ENCODE results near the gene RAB40C. TPM values are rescaled to one million over a fixed set of nuclear protein-coding genes. Genes with fewer than 3 reads are reported as not detected.

The RAB40C gene
- total RNA-seq, 1 donor from 2014 or later: 13.1 TPM

DNA sequence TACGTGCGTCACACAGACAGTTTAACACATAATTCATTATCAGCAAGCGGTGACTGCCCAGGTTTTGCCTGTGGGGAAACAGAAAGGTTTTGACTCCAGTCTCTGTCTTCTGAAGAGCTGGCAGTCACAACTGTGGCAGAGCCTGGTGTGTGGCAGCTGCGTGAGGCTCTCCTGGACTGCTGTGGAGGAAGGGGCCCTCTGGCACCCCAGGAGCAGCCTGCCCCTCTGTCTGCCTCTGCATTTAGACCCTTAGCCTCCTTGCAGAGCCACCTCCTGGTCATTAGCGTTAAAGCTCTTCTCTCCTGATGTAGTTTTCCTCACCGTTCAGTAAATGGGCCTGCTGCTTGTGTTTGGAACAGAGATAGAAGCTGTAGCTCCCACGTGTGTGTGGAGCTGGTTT, 10.9 kb downstream of the RAB40C start:
- Mint-ChIP-seq H3K4me1 (no peaks in the 10 kb centered on the region), H3K27ac (no peak overlapping the region), H3K27me3 (no peaks in the 10 kb centered on the region), H3K4me3 (no peak overlapping the region), H3K36me3 (ENCODE audit: low read depth) (peaks cover 15% of the 10 kb centered on the region), H3K9me3 (no peaks in the 10 kb centered on the region)
- no peak for DNase-seq
- no peak for TF ChIP-seq CTCF (IDR thresholded peaks at IDR 0.05)
- ChIA-PET CTCF (no interaction called here), POLR2A (no interaction called here)
- intact Hi-C loops (cut with micrococcal nuclease): no loop called here
- ATAC-seq (ENCODE audit: low read depth): no peak

DNA sequence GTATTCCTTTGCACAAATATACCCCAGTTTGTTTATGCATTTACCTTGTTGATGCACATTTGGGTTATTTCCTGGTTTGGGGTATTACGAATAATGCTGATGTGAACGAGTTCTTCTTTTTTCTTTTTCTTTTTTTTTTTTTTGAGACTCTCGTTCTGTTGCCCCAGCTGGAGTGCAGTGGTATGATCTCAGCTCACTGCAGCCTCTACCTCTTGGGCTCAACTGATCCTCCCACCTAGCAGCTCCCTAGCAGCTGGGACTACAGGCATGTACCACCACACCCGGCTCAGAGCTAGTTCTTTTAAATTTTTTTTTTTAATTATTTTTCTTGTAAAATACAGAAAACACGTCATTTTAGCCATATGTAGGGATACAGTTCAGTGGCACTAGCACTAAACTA, 14.1 kb downstream of the RAB40C start:
- Mint-ChIP-seq H3K9me3 (peaks cover 3% of the 10 kb centered on the region), H3K27ac (no peak overlapping the region), H3K36me3 (ENCODE audit: low read depth) (peaks cover 7% of the 10 kb centered on the region), H3K4me1 (peaks cover 6% of the 10 kb centered on the region), H3K27me3 (no peaks in the 10 kb centered on the region), H3K4me3 (no peak overlapping the region)
- ChIA-PET CTCF (interaction anchor here (0.7 kb wide), 1 partner anchor 163 kb away, joined by 3 read pairs; no protein-coding TSS in a partner anchor), POLR2A (no interaction called here)
- ATAC-seq (ENCODE audit: low read depth) (no peak), DNase-seq (no peak)
- intact Hi-C loops (cut with micrococcal nuclease): no loop called here
- TF ChIP-seq CTCF (IDR thresholded peaks at IDR 0.05): no peak

DNA sequence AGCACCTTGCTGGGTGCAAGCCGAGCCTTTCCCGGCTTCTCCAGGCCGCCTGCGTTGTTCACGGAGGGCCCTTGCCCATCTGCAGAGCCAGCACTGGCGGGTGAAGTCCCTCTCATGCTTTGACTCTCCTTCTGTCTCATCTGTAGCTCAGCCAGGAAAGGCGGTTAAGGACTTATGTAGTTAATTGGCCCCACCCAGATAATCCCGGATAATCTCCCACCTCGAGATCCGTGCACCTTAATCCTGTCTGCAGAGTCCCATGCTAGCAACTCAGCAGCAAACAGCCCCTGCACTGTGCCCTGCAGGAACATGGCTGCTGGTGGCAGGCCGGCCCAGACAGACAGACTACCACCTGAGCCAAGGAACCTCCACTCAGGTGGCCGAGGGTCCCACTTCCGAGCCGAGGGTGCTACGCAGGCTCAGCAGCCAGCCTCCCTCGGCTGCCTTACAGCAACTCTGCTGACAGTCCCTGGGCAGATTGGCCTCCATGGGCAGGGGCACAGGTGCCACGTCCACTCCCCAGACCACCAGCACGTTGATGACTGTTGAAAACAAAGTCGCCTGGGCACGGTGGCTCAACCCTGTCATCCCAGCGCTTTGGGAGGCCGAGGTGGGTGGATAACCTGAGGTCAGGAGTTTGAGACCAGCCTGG, 16.9 kb downstream of the RAB40C start:
- no peak for DNase-seq
- Mint-ChIP-seq H3K36me3 (ENCODE audit: low read depth) (peaks cover 6% of the 10 kb centered on the region), H3K4me1 (peaks cover 14% of the 10 kb centered on the region), H3K4me3 (no peak overlapping the region), H3K27ac (no peak overlapping the region), H3K9me3 (peaks cover 3% of the 10 kb centered on the region), H3K27me3 (no peaks in the 10 kb centered on the region)
- no peak for ATAC-seq (ENCODE audit: low read depth)
- POLR2A ChIA-PET: no interaction called here
- CTCF ChIA-PET: no interaction called here
- TF ChIP-seq CTCF (IDR thresholded peaks at IDR 0.05): no peak
- intact Hi-C loops (cut with micrococcal nuclease): no loop called here

DNA sequence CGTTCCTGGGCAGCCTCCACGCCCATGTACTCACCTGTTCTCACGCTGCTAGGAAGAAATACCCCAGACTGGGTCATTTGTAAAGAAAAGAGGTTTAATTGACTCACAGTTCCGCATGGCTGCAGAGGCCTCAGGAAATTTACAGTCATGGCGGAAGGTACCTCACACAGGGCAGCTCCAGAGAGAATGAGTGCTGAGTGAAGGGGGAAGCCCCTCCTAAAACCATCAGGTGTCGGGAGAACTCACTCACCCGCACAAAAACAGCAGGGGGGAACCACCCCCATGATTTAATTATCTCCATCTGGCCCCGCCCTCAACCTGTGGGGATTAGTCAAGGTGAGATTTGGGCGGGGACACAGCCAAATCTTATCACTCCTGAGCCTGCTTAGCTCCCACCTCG, 18.2 kb downstream of the RAB40C start:
- ChIA-PET CTCF (no interaction called here), POLR2A (interaction anchor here (0.6 kb wide), 2 partner anchors 20 to 556 kb away, joined by 5 read pairs; no protein-coding TSS in a partner anchor)
- H3K27ac Mint-ChIP-seq: no peak overlapping the region
- no peak overlapping the region for H3K4me3 Mint-ChIP-seq
- no peaks in the 10 kb centered on the region for H3K27me3 Mint-ChIP-seq
- ATAC-seq (ENCODE audit: low read depth) (peak; percentile 25), DNase-seq (no peak)
- intact Hi-C loops (cut with micrococcal nuclease): no loop called here
- peaks cover 3% of the 10 kb centered on the region for H3K9me3 Mint-ChIP-seq
- H3K4me1 Mint-ChIP-seq: peaks cover 14% of the 10 kb centered on the region
- TF ChIP-seq CTCF (IDR thresholded peaks at IDR 0.05): no peak
- peaks cover 6% of the 10 kb centered on the region for H3K36me3 Mint-ChIP-seq (ENCODE audit: low read depth)

- DNase-seq: no peak
- H3K4me3 Mint-ChIP-seq: no peak overlapping the region
- no peak for TF ChIP-seq CTCF (IDR thresholded peaks at IDR 0.05)
- ChIA-PET POLR2A (interaction anchor here (1.1 kb wide), 1 partner anchor 27 kb away, joined by 3 read pairs; the partner anchor contains the start of gene METTL26), CTCF (interaction anchor here (1.5 kb wide), 1 partner anchor 11 kb away, joined by 3 read pairs; no protein-coding TSS in a partner anchor)
- peaks cover 3% of the 10 kb centered on the region for H3K9me3 Mint-ChIP-seq
- intact Hi-C loops (cut with micrococcal nuclease): no loop called here
- peaks cover 9% of the 10 kb centered on the region for H3K36me3 Mint-ChIP-seq (ENCODE audit: low read depth)
- no peaks in the 10 kb centered on the region for H3K27me3 Mint-ChIP-seq
- peaks cover 14% of the 10 kb centered on the region for H3K4me1 Mint-ChIP-seq
- no peak overlapping the region for H3K27ac Mint-ChIP-seq
- ATAC-seq (ENCODE audit: low read depth): no peak
Observed at GRCh38 chr16:609316-609715, 19.4 kb downstream of the RAB40C start.
